K562 (cell line): ENCODE results near the gene DNAJB6.

Experiments used
- CTCF ChIP-seq, 3 experiments: IDR thresholded peaks in 2 of 3; conservative IDR thresholded peaks in 1 of 3; 2 replicates each; pipeline ENCODE4 v1.5.1; 2011 to 2012; ENCODE audit warnings: low read length in 3 of 3, mild to moderate bottlenecking in 3 of 3, control low read depth in 2 of 3, improper control_type of control experiment in 1 of 3, inconsistent platforms in 1 of 3, low read depth in 1 of 3, mixed read lengths in 1 of 3, moderate library complexity in 1 of 3; ENCODE audit not compliant: insufficient read depth in 2 of 3
- FIP1L1 ChIP-seq: fragments of 200-400 bp; formaldehyde crosslinking; IDR thresholded peaks from 2 replicates; pipeline ENCODE4 v1.6.1; 2018; ENCODE audit warnings: mild to moderate bottlenecking, low read depth, low read length; ENCODE audit not compliant: poor library complexity, severe bottlenecking
- FOXK1 ChIP-seq: sonication (generic); formaldehyde crosslinking; IDR thresholded peaks from 2 replicates; pipeline ENCODE4 v1.8.0; 2022; ENCODE audit warnings: missing genetic modification reagents, mild to moderate bottlenecking, borderline replicate concordance
- HDAC2 ChIP-seq: fragments of 450-650 bp; IDR thresholded peaks from 2 replicates; pipeline ENCODE4 v1.6.1; 2016; ENCODE audit warnings: mild to moderate bottlenecking
- POLR2AphosphoS2 ChIP-seq: IDR thresholded peaks from 2 replicates; pipeline ENCODE4 v1.6.1; 2012; ENCODE audit warnings: low read length, improper control_type of control experiment
- POLR2AphosphoS5 ChIP-seq: IDR thresholded peaks from 2 replicates; pipeline ENCODE4 v1.6.1; 2011; ENCODE audit warnings: mild to moderate bottlenecking, low read depth, low read length, moderate library complexity; ENCODE audit not compliant: control insufficient read depth, insufficient read depth
- POLR2G ChIP-seq: fragments of 200-400 bp; formaldehyde crosslinking; IDR thresholded peaks from 2 replicates; pipeline ENCODE4 v1.6.1; 2017; ENCODE audit warnings: low read depth, mild to moderate bottlenecking, antibody characterized with exemption, low read length, moderate library complexity
- SP1 ChIP-seq: sonication (generic); formaldehyde crosslinking; IDR thresholded peaks from 2 replicates; pipeline ENCODE4 v1.8.1; 2022; ENCODE audit warnings: mild to moderate bottlenecking, missing genetic modification reagents
- UBTF ChIP-seq, 2 experiments: IDR thresholded peaks; 2 replicates each; pipeline ENCODE4 v1.6.1; 2012; ENCODE audit warnings: improper control_type of control experiment in 2 of 2, low read depth in 2 of 2, low read length in 2 of 2, borderline replicate concordance in 1 of 2
- TF ChIP-seq, protein P1 (sequence below): sonication (generic); formaldehyde crosslinking; IDR thresholded peaks from 2 replicates; pipeline ENCODE4 v1.8.0; 2022; ENCODE audit warnings: mild to moderate bottlenecking, missing genetic modification reagents

DNA sequence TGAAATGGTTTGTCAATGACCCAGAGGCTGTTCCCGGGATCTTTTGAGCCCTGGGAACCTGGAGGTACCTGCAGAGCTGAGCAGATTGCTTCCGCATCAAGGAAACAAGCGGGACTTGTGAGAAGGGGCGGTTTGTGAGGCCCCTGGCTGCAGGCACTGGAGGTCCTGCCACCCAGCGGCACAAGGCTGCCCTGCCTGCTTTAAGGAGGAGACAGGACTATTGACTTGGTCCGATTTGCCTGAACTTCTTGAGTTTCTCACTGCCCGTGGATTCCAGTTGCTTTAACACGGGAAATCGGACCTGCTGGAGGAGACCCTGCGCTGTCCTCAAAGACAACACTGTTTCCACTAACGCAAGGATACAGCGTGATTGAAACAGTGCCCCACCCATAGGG lies 130.1 kb downstream of the DNAJB6 start:
- TF ChIP-seq POLR2AphosphoS2, result no peak
- TF ChIP-seq CTCF (IDR thresholded peaks at IDR 0.05 in 2 of 3, conservative IDR thresholded peaks at IDR 0.05 in 1 of 3; ENCODE audit: insufficient read depth in 2 of 3, low read depth in 1 of 3, low read length in 3 of 3), result peak; percentile 45 to 60 (median 47); a peak in 4 of 6 replicates
- TF ChIP-seq UBTF (IDR thresholded peaks at IDR 0.05; ENCODE audit: borderline replicate concordance in 1 of 2, low read depth in 2 of 2, low read length in 2 of 2), result no peak
- TF ChIP-seq FIP1L1, result no peak
- TF ChIP-seq POLR2AphosphoS5, result no peak
- no peak for TF ChIP-seq POLR2G
- no peak for TF ChIP-seq FOXK1
- no peak for TF ChIP-seq SP1 (CRISPR knock-in tag)
- TF ChIP-seq, protein P1, sequence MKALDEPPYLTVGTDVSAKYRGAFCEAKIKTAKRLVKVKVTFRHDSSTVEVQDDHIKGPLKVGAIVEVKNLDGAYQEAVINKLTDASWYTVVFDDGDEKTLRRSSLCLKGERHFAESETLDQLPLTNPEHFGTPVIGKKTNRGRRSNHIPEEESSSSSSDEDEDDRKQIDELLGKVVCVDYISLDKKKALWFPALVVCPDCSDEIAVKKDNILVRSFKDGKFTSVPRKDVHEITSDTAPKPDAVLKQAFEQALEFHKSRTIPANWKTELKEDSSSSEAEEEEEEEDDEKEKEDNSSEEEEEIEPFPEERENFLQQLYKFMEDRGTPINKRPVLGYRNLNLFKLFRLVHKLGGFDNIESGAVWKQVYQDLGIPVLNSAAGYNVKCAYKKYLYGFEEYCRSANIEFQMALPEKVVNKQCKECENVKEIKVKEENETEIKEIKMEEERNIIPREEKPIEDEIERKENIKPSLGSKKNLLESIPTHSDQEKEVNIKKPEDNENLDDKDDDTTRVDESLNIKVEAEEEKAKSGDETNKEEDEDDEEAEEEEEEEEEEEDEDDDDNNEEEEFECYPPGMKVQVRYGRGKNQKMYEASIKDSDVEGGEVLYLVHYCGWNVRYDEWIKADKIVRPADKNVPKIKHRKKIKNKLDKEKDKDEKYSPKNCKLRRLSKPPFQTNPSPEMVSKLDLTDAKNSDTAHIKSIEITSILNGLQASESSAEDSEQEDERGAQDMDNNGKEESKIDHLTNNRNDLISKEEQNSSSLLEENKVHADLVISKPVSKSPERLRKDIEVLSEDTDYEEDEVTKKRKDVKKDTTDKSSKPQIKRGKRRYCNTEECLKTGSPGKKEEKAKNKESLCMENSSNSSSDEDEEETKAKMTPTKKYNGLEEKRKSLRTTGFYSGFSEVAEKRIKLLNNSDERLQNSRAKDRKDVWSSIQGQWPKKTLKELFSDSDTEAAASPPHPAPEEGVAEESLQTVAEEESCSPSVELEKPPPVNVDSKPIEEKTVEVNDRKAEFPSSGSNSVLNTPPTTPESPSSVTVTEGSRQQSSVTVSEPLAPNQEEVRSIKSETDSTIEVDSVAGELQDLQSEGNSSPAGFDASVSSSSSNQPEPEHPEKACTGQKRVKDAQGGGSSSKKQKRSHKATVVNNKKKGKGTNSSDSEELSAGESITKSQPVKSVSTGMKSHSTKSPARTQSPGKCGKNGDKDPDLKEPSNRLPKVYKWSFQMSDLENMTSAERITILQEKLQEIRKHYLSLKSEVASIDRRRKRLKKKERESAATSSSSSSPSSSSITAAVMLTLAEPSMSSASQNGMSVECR (CRISPR knock-in tag), result no peak
- no peak for TF ChIP-seq HDAC2
